ENCODE data around the gene MYRFL. TPM values are rescaled to one million over a fixed set of nuclear protein-coding genes. Genes with fewer than 3 reads are reported as not detected.
A peak's percentile ranks its signal among the peaks of the same experiment; 100 is the strongest.

MYRFL gene
- total RNA-seq, 1 experiment from 2014 or later: 1.3 TPM

DNA sequence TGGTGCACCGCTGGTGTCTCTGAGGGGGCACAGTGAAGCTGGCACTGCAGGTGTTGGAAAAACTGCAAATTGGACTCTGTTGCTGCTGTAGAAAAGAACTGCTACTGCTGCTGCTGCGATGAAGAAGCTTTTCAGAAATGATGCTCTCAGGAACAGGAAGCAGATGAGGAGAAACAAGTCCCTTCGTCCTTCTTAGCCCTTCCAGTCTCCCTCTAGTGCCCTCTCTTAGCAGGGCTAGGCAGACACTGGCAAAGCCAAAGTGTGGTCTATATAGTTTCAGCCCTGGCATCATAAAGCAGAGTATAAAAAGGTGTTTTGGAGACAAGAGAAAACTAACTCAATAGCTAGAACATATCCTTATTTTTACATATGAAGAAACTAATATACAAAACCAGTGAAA, 174.5 kb downstream of the MYRFL start:
- Mint-ChIP-seq H3K4me3 (no peak overlapping the region), H3K4me1 (peaks cover 8% of the 10 kb centered on the region; the same call in 1 of the 2 replicates), H3K27ac (no peak overlapping the region), H3K36me3 (no peaks in the 10 kb centered on the region), H3K27me3 (ENCODE audit: low read depth) (no peaks in the 10 kb centered on the region), H3K9me3 (no peaks in the 10 kb centered on the region)
- CTCF ChIA-PET: interaction anchor here (0.9 to 2.1 kb wide), 2 partner anchors 99 to 120 kb away, joined by 3 to 7 read pairs; no protein-coding TSS in a partner anchor
- POLR2A ChIA-PET: interaction anchor here (0.7 kb wide), 1 partner anchor 26 kb away, joined by 4 read pairs; no protein-coding TSS in a partner anchor
- DNase-seq (ENCODE audit: low spot score) (no peak), ATAC-seq (0 out of 2 replicates have a peak, but pooled peaks have one; percentile 32)
- TF ChIP-seq ELF4 (CRISPR knock-in tag; IDR thresholded peaks at IDR 0.05; ENCODE audit: low read depth) (no peak), FOXK1 (CRISPR knock-in tag; IDR thresholded peaks at IDR 0.05) (no peak), JAZF1 (CRISPR knock-in tag; IDR thresholded peaks at IDR 0.05) (no peak), ZNF671 (CRISPR knock-in tag; IDR thresholded peaks at IDR 0.05) (no peak)
- TF ChIP-seq, protein P1, sequence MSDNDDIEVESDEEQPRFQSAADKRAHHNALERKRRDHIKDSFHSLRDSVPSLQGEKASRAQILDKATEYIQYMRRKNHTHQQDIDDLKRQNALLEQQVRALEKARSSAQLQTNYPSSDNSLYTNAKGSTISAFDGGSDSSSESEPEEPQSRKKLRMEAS (CRISPR knock-in tag; IDR thresholded peaks at IDR 0.05): no peak
- TF ChIP-seq, protein P2, sequence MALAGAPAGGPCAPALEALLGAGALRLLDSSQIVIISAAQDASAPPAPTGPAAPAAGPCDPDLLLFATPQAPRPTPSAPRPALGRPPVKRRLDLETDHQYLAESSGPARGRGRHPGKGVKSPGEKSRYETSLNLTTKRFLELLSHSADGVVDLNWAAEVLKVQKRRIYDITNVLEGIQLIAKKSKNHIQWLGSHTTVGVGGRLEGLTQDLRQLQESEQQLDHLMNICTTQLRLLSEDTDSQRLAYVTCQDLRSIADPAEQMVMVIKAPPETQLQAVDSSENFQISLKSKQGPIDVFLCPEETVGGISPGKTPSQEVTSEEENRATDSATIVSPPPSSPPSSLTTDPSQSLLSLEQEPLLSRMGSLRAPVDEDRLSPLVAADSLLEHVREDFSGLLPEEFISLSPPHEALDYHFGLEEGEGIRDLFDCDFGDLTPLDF (CRISPR knock-in tag; IDR thresholded peaks at IDR 0.05): no peak

DNA sequence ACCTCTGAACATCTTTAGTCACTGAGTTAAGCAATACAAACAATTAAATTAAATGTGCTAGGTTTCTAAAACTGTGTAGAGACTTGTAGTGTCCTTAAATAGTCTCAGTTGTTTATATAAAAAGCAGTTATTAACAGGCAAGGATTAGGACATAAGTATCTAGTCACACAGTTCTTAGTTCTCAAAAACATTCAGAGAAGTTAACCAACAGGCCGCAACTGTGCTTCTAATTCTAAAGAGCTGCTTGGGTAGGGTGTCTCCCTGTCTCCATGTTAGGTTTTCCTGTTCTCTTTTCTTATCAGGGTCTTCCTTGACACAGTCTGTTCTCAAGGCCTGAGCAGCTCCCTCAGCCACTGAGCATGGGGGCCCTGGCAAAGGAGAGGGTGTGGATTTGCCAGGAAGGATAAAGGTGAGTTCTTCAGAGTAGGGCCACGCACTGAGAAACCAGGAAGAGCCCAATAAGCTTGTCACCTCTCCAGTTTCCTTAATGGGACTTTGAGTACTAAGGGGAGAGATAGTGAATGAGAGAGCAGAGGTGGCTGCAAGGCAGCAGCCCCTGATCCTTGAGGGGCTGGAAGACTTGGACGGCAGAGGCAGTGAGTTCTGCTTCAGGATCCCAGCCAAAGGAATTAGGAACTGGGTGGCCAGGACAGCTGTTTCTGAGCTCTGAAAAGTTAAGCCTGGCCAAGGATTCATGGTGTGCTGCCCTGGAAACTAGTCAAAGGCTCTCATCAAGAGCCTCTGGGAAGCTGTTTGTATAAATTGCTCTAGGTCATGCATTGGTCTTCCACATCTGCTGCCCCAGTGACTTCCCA, 177.3 kb downstream of the MYRFL start:
- H3K4me3 Mint-ChIP-seq: no peak overlapping the region
- no peak for ATAC-seq
- CTCF ChIA-PET: no interaction called here
- H3K36me3 Mint-ChIP-seq: no peaks in the 10 kb centered on the region
- no peak for DNase-seq (ENCODE audit: low spot score)
- no peak overlapping the region for H3K27ac Mint-ChIP-seq
- H3K27me3 Mint-ChIP-seq (ENCODE audit: low read depth): no peaks in the 10 kb centered on the region
- POLR2A ChIA-PET: no interaction called here
- H3K4me1 Mint-ChIP-seq: peaks cover 15% of the 10 kb centered on the region; the same call in 1 of the 2 replicates
- no peak for TF ChIP-seq CREM (CRISPR knock-in tag; IDR thresholded peaks at IDR 0.05)
- no peak for TF ChIP-seq RORB (CRISPR knock-in tag; IDR thresholded peaks at IDR 0.05)
- TF ChIP-seq SP1 (CRISPR knock-in tag; conservative IDR thresholded peaks at IDR 0.05): no peak
- TF ChIP-seq, protein P3, sequence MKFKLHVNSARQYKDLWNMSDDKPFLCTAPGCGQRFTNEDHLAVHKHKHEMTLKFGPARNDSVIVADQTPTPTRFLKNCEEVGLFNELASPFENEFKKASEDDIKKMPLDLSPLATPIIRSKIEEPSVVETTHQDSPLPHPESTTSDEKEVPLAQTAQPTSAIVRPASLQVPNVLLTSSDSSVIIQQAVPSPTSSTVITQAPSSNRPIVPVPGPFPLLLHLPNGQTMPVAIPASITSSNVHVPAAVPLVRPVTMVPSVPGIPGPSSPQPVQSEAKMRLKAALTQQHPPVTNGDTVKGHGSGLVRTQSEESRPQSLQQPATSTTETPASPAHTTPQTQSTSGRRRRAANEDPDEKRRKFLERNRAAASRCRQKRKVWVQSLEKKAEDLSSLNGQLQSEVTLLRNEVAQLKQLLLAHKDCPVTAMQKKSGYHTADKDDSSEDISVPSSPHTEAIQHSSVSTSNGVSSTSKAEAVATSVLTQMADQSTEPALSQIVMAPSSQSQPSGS (CRISPR knock-in tag; IDR thresholded peaks at IDR 0.05; ENCODE audit: borderline replicate concordance, low read depth): no peak
- no peaks in the 10 kb centered on the region; the same call in 1 of the 2 replicates for H3K9me3 Mint-ChIP-seq

DNA sequence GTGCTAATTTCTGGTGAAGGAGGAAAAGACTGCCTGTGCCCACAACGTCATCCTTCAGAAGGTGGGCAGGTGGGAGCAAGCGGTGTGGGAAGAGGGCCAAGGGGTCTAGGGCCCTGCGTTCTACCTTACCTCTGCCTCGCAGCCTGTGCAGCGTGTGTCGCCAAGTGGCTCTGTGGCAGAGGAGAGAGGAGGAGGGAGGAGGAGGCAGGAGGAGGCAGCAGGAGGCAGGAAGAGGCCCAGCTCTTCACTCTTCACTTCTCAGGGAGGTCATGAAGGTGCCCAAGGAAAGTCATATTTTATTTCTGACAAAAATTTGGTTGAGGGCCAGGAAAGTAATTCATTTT, 177.9 kb downstream of the MYRFL start:
- no peak for TF ChIP-seq SMAD4 (CRISPR knock-in tag; IDR thresholded peaks at IDR 0.05)
- TF ChIP-seq, protein P3 (CRISPR knock-in tag; IDR thresholded peaks at IDR 0.05; ENCODE audit: borderline replicate concordance, low read depth): no peak
- no peak for TF ChIP-seq NFYB (CRISPR knock-in tag; conservative IDR thresholded peaks at IDR 0.05; ENCODE audit: low read depth)
- TF ChIP-seq JUN (CRISPR knock-in tag; IDR thresholded peaks at IDR 0.05): no peak
- no peak for TF ChIP-seq MYBL2 (CRISPR knock-in tag; IDR thresholded peaks at IDR 0.05)
- TF ChIP-seq, protein P4, sequence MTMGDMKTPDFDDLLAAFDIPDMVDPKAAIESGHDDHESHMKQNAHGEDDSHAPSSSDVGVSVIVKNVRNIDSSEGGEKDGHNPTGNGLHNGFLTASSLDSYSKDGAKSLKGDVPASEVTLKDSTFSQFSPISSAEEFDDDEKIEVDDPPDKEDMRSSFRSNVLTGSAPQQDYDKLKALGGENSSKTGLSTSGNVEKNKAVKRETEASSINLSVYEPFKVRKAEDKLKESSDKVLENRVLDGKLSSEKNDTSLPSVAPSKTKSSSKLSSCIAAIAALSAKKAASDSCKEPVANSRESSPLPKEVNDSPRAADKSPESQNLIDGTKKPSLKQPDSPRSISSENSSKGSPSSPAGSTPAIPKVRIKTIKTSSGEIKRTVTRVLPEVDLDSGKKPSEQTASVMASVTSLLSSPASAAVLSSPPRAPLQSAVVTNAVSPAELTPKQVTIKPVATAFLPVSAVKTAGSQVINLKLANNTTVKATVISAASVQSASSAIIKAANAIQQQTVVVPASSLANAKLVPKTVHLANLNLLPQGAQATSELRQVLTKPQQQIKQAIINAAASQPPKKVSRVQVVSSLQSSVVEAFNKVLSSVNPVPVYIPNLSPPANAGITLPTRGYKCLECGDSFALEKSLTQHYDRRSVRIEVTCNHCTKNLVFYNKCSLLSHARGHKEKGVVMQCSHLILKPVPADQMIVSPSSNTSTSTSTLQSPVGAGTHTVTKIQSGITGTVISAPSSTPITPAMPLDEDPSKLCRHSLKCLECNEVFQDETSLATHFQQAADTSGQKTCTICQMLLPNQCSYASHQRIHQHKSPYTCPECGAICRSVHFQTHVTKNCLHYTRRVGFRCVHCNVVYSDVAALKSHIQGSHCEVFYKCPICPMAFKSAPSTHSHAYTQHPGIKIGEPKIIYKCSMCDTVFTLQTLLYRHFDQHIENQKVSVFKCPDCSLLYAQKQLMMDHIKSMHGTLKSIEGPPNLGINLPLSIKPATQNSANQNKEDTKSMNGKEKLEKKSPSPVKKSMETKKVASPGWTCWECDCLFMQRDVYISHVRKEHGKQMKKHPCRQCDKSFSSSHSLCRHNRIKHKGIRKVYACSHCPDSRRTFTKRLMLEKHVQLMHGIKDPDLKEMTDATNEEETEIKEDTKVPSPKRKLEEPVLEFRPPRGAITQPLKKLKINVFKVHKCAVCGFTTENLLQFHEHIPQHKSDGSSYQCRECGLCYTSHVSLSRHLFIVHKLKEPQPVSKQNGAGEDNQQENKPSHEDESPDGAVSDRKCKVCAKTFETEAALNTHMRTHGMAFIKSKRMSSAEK (CRISPR knock-in tag; IDR thresholded peaks at IDR 0.05; ENCODE audit: borderline replicate concordance): no peak
- H3K36me3 Mint-ChIP-seq: no peaks in the 10 kb centered on the region
- ChIA-PET POLR2A (no interaction called here), CTCF (no interaction called here)
- peaks cover 15% of the 10 kb centered on the region; the same call in 1 of the 2 replicates for H3K4me1 Mint-ChIP-seq
- H3K9me3 Mint-ChIP-seq: peaks cover 3% of the 10 kb centered on the region
- H3K27ac Mint-ChIP-seq: no peak overlapping the region
- no peaks in the 10 kb centered on the region for H3K27me3 Mint-ChIP-seq (ENCODE audit: low read depth)
- H3K4me3 Mint-ChIP-seq: no peak overlapping the region
- ATAC-seq: peak; percentile 52
- no peak for DNase-seq (ENCODE audit: low spot score)

Measured in WTC11 (cell line).